ENCODE results near the gene BTRC.

- TF ChIP-seq CTCF (IDR thresholded peaks at IDR 0.05) (no peak), POLR2A (IDR thresholded peaks at IDR 0.05) (no peak)
Measured at GRCh38 chr10:101571271-101571925, 217.4 kb downstream of the BTRC start.

Measured in body of pancreas (tissue), 4 donors.